Measurements from ENCODE around the gene PAM.
"Not testable (repeated sequence)": the region's sequence is repeated elsewhere in the genome, so short reads cannot be mapped to it uniquely, and the experiment has no call there.

The PAM gene

GRCh38 chr5:102754767-102755431, at the start of gene PAM:
PAM (plus strand) TSS chr5:102755305; CDS start chr5:102866196, 110,891 bp downstream.
- DNase-seq: peak; percentile 56

- DNase-seq: peak; percentile 19
These were observed 43.4 kb upstream of the PAM start for GRCh38 chr5:102711525-102712385.

GRCh38 chr5:102713278-102713677, 41.8 kb upstream of the PAM start:
- DNase-seq: no peak

DNA sequence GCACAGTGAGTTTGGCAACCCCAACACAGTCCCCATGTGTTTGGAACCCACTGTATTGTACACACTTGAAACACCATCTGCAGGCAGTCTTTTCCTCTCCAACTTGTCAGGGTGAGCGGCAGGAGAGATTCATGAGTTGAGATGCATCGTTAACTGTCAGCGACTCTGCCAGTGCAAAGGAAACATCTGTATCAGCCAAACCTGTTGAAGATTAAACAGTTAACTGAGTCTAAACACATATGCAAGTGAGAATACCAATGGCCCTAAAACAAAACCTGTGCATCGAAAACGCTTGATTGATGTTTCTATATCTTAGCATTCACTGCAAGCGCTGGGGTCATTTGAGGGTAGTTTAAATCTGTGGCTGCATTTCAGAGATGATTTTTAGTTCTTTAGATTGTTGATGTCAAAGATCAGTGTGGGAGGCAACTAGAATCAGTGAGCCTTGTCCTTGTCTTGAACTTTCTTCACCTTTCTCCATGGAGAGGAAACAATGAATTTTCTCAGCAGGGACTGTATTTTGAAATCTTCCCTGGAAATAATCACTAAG, 41.3 kb upstream of the PAM start:
- DNase-seq: no peak

DNA sequence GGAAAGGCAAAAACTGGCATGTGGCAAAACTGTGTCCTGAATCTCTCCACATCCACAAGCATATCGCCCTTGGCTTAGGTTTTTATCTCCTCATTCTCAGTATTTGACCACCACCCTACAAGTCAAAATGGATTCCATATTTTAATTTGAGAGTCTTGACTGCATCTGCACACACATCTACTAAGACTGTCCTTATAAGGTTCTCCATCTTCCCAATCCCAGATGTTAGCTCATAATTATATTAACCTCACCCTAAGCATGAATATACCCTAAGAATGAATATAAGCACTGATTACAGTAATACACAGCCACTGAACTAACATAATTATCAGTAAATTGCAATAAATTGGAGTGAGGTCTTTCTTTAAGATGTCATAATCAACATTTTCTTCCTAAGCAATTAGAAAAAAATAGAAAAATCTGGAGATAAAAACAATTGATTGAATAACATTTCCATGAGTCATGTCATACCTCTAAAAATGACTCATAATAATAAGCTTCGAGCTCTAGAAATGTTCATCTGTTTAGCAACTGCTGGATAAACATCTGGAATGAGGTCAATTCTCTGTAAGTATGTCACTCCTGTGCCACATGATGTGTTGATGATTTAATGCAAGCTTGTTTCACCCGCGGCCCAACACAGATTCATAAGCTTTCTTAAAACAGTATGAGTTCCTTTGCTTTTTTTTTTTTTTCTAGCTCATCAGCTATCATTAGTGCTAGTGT, 39.9 kb upstream of the PAM start:
- no peak for DNase-seq

GRCh38 chr5:102716017-102716416, 39.1 kb upstream of the PAM start:
- DNase-seq: no peak

DNA sequence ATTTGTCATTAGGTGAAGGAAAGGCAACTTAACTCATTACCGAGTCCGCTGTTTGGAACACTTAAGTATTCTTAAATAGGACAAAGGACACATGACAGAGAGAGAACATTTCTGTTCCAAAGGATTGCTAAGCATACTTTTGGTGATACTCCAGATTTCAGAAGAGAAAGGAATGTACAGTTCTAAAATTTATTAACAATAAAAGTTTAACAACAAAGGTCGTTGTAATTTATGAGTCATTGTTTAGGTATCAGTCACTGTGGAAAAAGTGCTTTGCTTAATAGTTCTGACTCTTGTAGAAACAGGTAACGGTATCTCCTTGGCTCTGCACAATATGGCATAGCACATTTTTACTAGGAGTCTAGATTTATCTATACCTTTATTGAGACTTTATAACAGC, 36.3 kb upstream of the PAM start:
- no peak for DNase-seq

DNA sequence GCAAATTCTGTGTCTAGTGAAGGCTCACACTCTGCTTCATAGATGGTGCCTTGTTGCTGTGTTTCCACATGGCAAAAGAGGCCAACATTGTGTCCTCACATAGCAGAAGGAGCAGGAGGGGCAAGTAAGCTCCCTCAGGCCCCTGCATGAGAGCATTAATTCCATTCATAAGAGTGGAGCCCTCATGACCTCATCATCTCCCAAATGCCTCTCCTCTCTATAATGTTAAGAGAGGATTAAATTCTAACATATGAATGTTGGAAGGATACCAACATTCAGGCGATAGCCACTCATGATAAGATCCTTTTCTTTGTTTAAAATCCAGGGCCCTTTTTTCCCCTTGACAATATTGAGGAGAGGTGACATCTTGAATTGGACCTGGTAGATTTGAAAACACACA, 35.2 kb upstream of the PAM start:
- DNase-seq: no peak

- no peak for DNase-seq
These were observed 34.1 kb upstream of the PAM start for GRCh38 chr5:102720969-102721368.

GRCh38 chr5:102722931-102723330, 32.2 kb upstream of the PAM start:
- no peak for DNase-seq

DNA sequence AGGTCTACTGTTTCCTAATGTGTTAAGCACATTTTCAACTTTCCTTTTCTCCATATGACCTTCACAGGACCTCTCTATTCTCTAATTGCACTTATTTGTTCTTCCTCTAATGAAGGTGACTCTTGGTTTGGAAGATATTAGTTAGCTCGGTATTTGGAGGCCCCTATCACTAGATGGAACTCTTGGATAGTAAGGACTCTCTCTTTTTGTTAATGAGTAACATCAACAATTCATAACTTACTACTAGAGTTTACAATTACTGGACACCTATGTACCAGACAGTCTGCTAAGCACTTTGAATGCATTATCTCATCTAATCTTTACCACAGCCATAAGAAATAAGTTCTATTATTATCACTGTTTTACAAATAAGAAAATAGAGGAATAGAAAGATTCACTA, 23.4 kb upstream of the PAM start:
- DNase-seq: no peak

- no peak for DNase-seq
These were observed 21.6 kb upstream of the PAM start for GRCh38 chr5:102733534-102733933.

GRCh38 chr5:102737161-102737560, 17.9 kb upstream of the PAM start:
- DNase-seq: no peak

- no peak for DNase-seq
These were observed 17.2 kb upstream of the PAM start for GRCh38 chr5:102737805-102738469.

DNA sequence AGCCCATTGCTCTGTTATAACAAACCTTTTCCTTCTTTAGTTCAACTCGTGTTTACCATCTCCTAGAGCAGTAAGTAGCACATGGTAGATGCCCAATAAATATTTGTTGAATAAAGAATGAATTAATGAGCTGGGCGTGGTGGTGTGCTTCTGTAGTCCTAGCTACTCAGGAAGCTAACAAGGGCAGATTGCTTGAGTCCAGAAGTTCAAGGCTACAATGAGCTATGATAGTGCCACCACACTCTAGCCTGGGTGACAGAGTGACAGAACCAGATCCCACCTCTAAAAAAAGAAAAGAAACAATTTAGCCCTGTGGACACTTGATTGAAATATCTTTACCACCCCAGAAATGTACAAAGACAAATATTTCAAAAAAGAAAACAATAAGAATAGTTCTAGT, 14.6 kb upstream of the PAM start:
- DNase-seq: no peak

DNA sequence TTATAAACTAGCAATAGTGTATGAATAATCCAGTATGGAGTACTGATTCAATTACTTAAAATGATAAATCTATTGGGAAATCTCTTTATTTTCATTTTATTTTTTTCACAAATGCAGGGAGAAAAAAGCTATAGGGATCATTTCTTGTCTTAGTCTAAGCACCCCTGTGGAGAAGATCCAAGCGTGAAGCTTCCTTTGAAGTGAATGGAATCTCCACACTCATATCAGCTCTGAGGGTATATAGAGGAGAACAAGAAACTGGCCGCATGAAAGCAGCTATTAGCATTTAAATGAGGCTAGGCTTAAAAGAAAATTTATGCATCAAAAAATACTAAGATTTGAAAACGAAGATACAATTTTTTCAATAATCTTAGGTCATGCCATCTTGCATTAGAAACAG, 12.9 kb upstream of the PAM start:
- no peak for DNase-seq

DNA sequence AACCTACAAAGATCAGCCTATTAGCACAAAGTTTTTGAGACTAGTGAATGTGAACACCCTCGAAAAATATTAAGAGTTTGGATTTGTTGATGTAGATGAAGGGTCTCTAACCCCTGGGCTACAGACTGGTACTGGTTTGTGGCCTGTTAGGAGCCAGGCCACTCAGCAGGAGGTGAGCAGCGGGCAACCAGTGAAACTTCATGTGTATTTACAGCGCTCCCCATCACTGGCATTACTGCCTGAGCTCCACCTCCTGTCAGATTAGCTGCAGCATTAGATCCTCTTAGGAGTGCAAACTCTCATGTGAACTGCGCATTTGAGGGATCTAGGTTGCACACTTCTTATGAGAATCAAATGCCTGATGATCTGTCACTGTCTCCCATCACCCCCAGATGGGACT, 11.2 kb upstream of the PAM start:
- no peak for DNase-seq

DNA sequence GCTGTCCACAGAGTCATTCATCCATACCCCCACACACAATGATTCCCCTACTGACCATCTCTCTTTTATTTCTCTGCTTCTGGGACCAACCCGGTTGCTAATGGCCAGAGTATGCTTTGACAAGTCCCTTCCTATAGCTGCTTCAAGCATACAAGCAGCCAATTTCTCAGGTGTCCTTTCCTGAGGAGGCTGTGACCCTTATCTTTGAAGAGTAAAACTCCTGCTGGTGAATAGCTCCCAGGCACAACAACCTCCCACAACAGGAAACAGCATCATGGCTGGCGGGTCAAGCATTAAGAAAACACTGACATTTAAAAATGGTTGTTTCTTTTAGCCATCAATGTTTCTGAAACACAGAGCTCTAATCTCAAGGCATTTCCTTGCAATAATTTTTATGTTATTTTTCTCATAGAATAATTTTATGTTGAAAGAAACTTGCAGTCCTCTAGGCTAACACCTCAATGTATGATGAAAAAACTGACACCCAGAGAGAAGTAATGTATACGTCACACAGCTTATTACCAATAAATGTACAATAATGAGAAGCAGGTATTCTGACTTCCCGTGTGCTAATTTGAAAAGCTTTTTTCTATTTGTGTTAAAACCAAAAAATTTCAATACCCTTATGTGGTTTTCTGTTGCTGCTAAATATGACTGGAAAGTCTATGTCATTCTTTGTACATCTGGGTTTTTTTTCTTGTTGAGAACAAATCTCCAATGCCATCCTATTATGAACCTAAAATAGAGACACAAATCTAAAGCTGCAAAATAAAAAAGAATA, 7.5 kb upstream of the PAM start:
- DNase-seq: no peak

GRCh38 chr5:102749416-102750030, 5.6 kb upstream of the PAM start:
- DNase-seq: no peak

DNA sequence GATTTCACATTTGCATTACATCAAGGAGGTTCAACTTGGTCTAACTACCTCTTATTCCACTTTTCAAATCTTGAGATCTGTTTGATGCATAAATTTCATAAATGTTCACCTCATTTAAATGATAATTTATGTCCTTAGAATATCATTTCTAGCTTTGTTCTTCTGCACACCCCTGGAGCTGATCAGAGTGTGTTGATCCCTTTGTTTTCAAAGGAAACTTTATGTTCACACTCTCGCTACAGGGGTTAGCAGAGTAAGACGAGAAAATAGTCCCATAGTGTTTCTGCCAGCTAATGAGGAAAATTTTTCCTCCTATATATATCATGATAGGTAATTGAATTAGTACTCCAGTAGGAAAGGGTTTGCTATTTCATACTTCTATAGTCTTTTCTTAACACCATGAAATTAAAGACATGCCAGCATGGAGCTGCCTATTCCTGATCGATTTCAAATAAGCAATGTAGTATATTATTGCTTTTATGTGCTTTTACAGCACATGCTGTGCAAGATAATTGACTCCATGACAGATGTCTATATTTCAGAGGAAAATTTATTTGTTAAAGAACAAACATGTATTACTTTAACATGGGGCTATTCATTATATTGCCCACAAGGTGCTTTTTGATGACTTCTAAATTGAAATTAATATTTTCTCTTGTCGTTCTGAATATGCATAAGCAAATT, 4.8 kb upstream of the PAM start:
- DNase-seq: no peak

DNA sequence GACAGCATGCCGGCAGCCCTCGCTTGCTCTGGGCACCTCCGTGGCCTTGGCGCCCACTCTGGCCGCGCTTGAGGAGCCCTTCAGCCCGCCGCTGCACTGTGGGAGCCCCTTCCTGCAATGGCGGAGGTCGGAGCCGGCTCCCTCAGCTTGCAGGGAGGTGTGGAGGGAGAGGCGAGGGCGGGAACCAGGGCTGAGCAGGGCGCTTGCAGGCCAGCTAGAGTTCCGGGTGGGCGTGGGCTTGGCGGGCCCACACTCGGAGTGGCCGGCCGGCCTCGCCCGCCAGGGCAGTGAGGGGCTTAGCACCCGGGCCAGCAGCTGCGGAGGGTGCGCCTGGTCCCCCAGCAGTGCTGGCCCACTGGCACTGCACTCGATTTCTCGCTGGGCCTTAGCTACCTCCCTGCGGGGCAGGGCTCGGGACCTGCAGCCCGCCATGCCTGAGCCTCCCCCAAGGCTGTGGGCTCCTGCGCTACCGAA, 3.2 kb upstream of the PAM start:
- not testable (repeated sequence) for DNase-seq
